Spinal cord (tissue), 10 donors: ENCODE measurements around the gene MYH9. TPM values are rescaled to one million over a fixed set of nuclear protein-coding genes. Genes with fewer than 3 reads are reported as not detected.
"Not testable (repeated sequence)": the region's sequence is repeated elsewhere in the genome, so short reads cannot be mapped to it uniquely, and the experiment has no call there.

Experiments used
- DNase-seq, 6 donors: peaks; one replicate each; pipeline versions ENCODE4 v3.0.0 to v3.0.0-alpha.2; 2013 to 2015; ENCODE audit warnings: low spot score in 6 of 6, low read depth in 4 of 6
- H3K27ac ChIP-seq: one replicate; pipeline ENCODE4 v1.5.1; 2013; ENCODE audit warnings: low read depth, low read length, control low read depth
- H3K27me3 ChIP-seq: one replicate; pipeline ENCODE4 v1.6.1; 2013; ENCODE audit warnings: low read length; ENCODE audit not compliant: control insufficient read depth, insufficient read depth
- H3K36me3 ChIP-seq: one replicate; pipeline ENCODE4 v1.6.1; 2013; ENCODE audit warnings: low read length; ENCODE audit not compliant: control insufficient read depth, insufficient read depth
- H3K4me1 ChIP-seq: one replicate; pipeline ENCODE4 v1.6.1; 2013; ENCODE audit warnings: low read length; ENCODE audit not compliant: control insufficient read depth, insufficient read depth
- H3K4me3 ChIP-seq: one replicate; pipeline ENCODE4 v1.5.1; 2013; ENCODE audit warnings: low read depth, low read length, control low read depth
- H3K9me3 ChIP-seq: one replicate; pipeline ENCODE4 v1.6.1; 2013; ENCODE audit warnings: low read length; ENCODE audit not compliant: control insufficient read depth, insufficient read depth
- WGBS: methylation state at CpG from one replicate; pipeline ENCODE4 v1.1.5; 2013; ENCODE audit warnings: missing lambda C conversion rate; ENCODE audit not compliant: insufficient coverage; 5-methylcytosine and 5-hydroxymethylcytosine counted together
- polyA plus RNA-seq, 2 donors: library from polyadenylated mRNA; unstranded; fragments of 120-200 nt; gene quantifications; one replicate each; pipeline ENCODE4 v1.2.1, GENCODE V29; 2013; ENCODE audit not compliant: insufficient read length in 2 of 2
- total RNA-seq, 2 donors: library from RNA; depleted of rRNA in 1 of 2; stranded (reverse); fragments of 120-200 nt in 1 of 2; fragments of >200 nt in 1 of 2; gene quantifications; one replicate each; pipeline versions ENCODE4 v1.2.3 to v1.2.4, GENCODE V29; 2013 to 2014
- donor health status: healthy.

Gene MYH9
- total and polyA plus RNA-seq, 4 donors, result 78.7 to 122 (median 88.2) TPM

DNA sequence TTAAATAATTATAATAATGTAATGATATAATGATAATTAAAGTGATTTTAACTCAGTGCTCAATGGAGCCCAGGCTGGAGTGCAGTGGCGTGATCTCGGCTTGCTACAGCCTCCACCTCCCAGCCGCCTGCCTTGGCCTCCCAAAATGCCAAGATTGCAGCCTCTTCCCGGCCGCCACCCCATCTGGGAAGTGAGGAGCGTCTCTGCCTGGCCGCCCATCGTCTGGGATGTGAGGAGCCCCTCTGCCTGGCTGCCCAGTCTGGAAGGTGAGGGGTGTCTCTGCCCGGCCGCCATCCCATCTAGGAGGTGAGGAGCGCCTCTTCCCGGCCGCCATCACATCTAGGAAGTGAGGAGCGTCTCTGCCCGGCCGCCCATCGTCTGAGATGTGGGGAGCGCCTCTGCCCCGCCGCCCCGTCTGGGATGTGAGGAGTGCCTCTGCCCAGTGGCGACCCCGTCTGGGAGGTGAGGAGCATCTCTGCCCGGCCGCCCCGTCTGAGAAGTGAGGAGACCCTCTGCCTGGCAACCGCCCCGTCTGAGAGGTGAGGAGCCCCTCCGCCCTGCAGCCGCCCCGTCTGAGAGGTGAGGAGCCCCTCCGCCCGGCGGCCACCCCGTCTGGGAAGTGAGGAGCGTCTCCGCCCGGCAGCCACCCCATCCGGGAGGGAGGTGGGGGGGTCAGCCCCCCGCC is 97.2 kb downstream of the MYH9 start:
- not testable (repeated sequence) for H3K4me3 ChIP-seq, H3K27ac ChIP-seq, H3K9me3 ChIP-seq, H3K4me1 ChIP-seq, H3K27me3 ChIP-seq, DNase-seq
- H3K36me3 ChIP-seq, result peaks cover 89% of the 10 kb centered on the region
- WGBS, result no CpG with 5 or more reads among the region's 40 CpGs

DNA sequence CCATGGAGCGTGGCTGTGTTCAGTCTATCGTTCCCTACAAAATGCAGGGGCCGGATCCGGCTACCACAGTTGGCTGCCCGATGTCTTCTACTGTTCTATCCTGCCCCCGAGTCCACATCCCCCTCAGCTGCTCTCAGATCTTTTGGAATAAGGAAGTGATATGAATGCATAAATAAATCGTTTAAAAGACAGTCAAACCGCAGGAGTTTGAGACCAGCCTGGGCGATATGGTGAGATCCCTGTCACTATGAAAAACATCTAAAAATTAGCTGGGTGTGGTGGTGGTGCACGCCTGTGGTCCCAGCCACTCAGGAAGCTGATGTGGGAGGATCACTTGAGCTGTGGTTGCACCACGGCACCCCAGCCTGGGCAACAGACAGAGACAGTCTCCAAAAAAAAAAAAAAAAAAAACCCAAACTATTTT is 97.8 kb downstream of the MYH9 start:
- peaks cover 89% of the 10 kb centered on the region for H3K36me3 ChIP-seq
- H3K4me3 ChIP-seq, H3K9me3 ChIP-seq, H3K4me1 ChIP-seq, DNase-seq, H3K27ac ChIP-seq, H3K27me3 ChIP-seq: not testable (repeated sequence)
- WGBS, result 96% methylated on average over 8 of the region's 11 CpGs

- H3K4me1 ChIP-seq, result peaks cover 10% of the 10 kb centered on the region
- no peak overlapping the region for H3K4me3 ChIP-seq
- no peaks in the 10 kb centered on the region for H3K9me3 ChIP-seq
- no peak overlapping the region for H3K27ac ChIP-seq
- DNase-seq, result peak in 1 of 6 donors; percentile 5
- peaks cover 89% of the 10 kb centered on the region for H3K36me3 ChIP-seq
- 89% methylated on average over 7 of the region's 7 CpGs for WGBS
- no peaks in the 10 kb centered on the region for H3K27me3 ChIP-seq
These were observed 98.3 kb downstream of the MYH9 start for GRCh38 chr22:36289406-36289870.

- 93% methylated on average over 33 of the region's 33 CpGs for WGBS
- peaks cover 10% of the 10 kb centered on the region for H3K4me1 ChIP-seq
- no peaks in the 10 kb centered on the region for H3K27me3 ChIP-seq
- H3K4me3 ChIP-seq, result no peak overlapping the region
- DNase-seq, result no peak
- no peaks in the 10 kb centered on the region for H3K9me3 ChIP-seq
- H3K36me3 ChIP-seq, result peaks cover 89% of the 10 kb centered on the region
- H3K27ac ChIP-seq, result no peak overlapping the region
These were observed 99.0 kb downstream of the MYH9 start for GRCh38 chr22:36288571-36289405.

- no peak overlapping the region for H3K4me3 ChIP-seq
- no peak for DNase-seq
- no peak overlapping the region for H3K27ac ChIP-seq
- H3K36me3 ChIP-seq, result peaks cover 83% of the 10 kb centered on the region
- H3K4me1 ChIP-seq, result peaks cover 10% of the 10 kb centered on the region
- 95% methylated on average over 19 of the region's 20 CpGs for WGBS
- H3K9me3 ChIP-seq, result no peaks in the 10 kb centered on the region
- H3K27me3 ChIP-seq, result no peaks in the 10 kb centered on the region
These were observed 99.8 kb downstream of the MYH9 start for GRCh38 chr22:36287881-36288515.

DNA sequence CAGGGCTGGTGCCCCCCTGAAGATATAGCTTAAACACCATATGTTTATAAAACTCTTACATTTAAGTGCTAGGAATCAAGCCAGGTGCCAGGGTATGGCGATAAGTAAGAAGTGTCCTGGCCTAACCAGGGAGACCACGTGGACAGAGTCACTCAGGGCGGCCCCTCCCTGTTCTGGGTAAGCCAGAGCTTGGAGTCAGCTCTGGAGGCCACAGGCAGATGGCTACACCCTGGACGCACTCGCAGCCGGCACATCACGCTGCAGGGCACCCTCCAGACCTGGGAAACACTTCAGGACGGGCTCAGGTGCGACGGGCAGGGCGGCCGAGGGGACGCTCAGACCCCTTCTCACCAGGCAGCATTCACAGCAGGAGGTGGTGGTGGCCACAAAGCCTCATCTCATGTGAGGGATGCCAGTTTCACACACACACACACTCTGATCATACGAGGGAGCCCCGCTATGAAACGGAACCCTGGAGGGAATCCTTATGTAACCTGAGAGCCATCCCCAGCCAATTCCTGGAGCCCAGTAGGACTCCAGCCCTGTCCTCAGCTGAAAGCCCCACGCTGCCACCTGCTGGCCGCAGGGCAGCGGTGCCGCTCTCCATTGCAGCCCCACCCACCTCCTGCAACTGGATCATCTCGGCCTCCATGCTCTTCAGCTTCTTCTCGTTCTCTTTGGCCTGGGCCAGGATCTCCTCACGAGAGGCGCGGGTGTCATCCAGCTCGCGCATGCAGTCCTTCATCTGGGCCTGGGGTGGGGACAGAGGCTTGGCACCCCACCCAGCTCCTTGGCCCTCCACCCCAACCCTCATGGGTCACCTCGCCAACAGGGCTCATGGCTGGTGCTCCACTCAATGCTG is 101.4 kb downstream of the MYH9 start:
- 53% methylated on average over 26 of the region's 28 CpGs for WGBS
- no peaks in the 10 kb centered on the region for H3K9me3 ChIP-seq
- H3K4me1 ChIP-seq, result peaks cover 21% of the 10 kb centered on the region
- no peak overlapping the region for H3K27ac ChIP-seq
- H3K27me3 ChIP-seq, result no peaks in the 10 kb centered on the region
- peaks cover 84% of the 10 kb centered on the region for H3K36me3 ChIP-seq
- peak in 5 of 6 donors; percentile 36 to 89 (median 60) for DNase-seq
- no peak overlapping the region for H3K4me3 ChIP-seq

- Histone ChIP-seq H3K36me3 (peaks cover 88% of the 10 kb centered on the region), H3K9me3 (no peaks in the 10 kb centered on the region), H3K4me1 (peaks cover 21% of the 10 kb centered on the region), H3K27ac (no peak overlapping the region), H3K27me3 (no peaks in the 10 kb centered on the region), H3K4me3 (no peak overlapping the region)
- no peak for DNase-seq
- WGBS, result 94% methylated on average over 21 of the region's 21 CpGs
These were observed 102.2 kb downstream of the MYH9 start for GRCh38 chr22:36285545-36285944.

GRCh38 chr22:36285017-36285416 is 102.8 kb downstream of the MYH9 start:
- 84% methylated on average over 12 of the region's 12 CpGs for WGBS
- Histone ChIP-seq H3K27me3 (no peaks in the 10 kb centered on the region), H3K27ac (no peak overlapping the region), H3K4me1 (peaks cover 21% of the 10 kb centered on the region), H3K36me3 (peaks cover 85% of the 10 kb centered on the region), H3K4me3 (no peak overlapping the region), H3K9me3 (no peaks in the 10 kb centered on the region)
- no peak for DNase-seq

GRCh38 chr22:36284171-36284571 is 103.6 kb downstream of the MYH9 start:
- DNase-seq, result no peak
- Histone ChIP-seq H3K9me3 (no peaks in the 10 kb centered on the region), H3K27me3 (no peaks in the 10 kb centered on the region), H3K4me1 (peaks cover 21% of the 10 kb centered on the region), H3K4me3 (no peak overlapping the region), H3K27ac (no peak overlapping the region), H3K36me3 (peaks cover 76% of the 10 kb centered on the region)
- WGBS, result 96% methylated on average over 24 of the region's 24 CpGs
